Muscle layer of duodenum (tissue), 2 donors: ENCODE data around the gene GPLD1.

ENCODE experiments used
- H3K27ac ChIP-seq: one replicate; pipeline ENCODE4 v1.7.0; 2013; ENCODE audit warnings: mild to moderate bottlenecking, low read length
- H3K27me3 ChIP-seq: one replicate; pipeline ENCODE4 v1.7.0; 2013; ENCODE audit warnings: low read depth, mild to moderate bottlenecking, control low read depth, low read length
- H3K36me3 ChIP-seq, 2 donors: one replicate each; pipeline ENCODE4 v1.7.0; 2013; ENCODE audit warnings: low read length in 2 of 2, control low read depth in 1 of 2, mild to moderate bottlenecking in 1 of 2; ENCODE audit not compliant: insufficient read depth in 2 of 2, control insufficient read depth in 1 of 2
- H3K4me1 ChIP-seq, 2 donors: one replicate each; pipeline ENCODE4 v1.7.0; 2013; ENCODE audit warnings: low read length in 2 of 2, mild to moderate bottlenecking in 2 of 2, control low read depth in 1 of 2, moderate library complexity in 1 of 2; ENCODE audit not compliant: insufficient read depth in 2 of 2, control insufficient read depth in 1 of 2
- H3K4me3 ChIP-seq, 2 donors: one replicate each; pipeline ENCODE4 v1.7.0; 2013; ENCODE audit warnings: low read length in 2 of 2, low read depth in 1 of 2, mild to moderate bottlenecking in 1 of 2
- H3K9me3 ChIP-seq, 2 donors: one replicate each; pipeline ENCODE4 v1.7.0; 2013; ENCODE audit warnings: low read length in 2 of 2, control low read depth in 1 of 2, mild to moderate bottlenecking in 1 of 2; ENCODE audit not compliant: control insufficient read depth in 1 of 2
- donor health status: healthy.

Gene GPLD1

GRCh38 chr6:24494821-24495795 is 5.7 kb upstream of the GPLD1 start, which contains the start of gene ALDH5A1:
TSS of gene ALDH5A1 (plus strand) at chr6:24494969. CDS start at chr6:24494997, 28 bp downstream.
- Histone ChIP-seq H3K27me3 (no peaks in the 10 kb centered on the region), H3K36me3 (no peaks in the 10 kb centered on the region), H3K4me3 (peak within 1 kb of the TSS; percentile 72 to 80), H3K9me3 (no peaks in the 10 kb centered on the region), H3K4me1 (peaks cover 0 to 15% of the 10 kb centered on the region in 2 donors), H3K27ac (no peak within 1 kb of the TSS)

- Histone ChIP-seq H3K4me1 (peaks cover 0 to 15% of the 10 kb centered on the region in 2 donors), H3K27ac (no peak overlapping the region), H3K36me3 (no peaks in the 10 kb centered on the region), H3K9me3 (no peaks in the 10 kb centered on the region), H3K4me3 (peak overlapping the region; percentile 72 to 80), H3K27me3 (no peaks in the 10 kb centered on the region)
Measured at GRCh38 chr6:24493945-24494820, 4.8 kb upstream of the GPLD1 start.

GRCh38 chr6:24492475-24492874 is 3.1 kb upstream of the GPLD1 start:
- no peaks in the 10 kb centered on the region for H3K9me3 ChIP-seq
- H3K4me1 ChIP-seq = peaks cover 0 to 15% of the 10 kb centered on the region in 2 donors
- H3K27ac ChIP-seq = no peak overlapping the region
- no peak overlapping the region for H3K4me3 ChIP-seq
- no peaks in the 10 kb centered on the region for H3K27me3 ChIP-seq
- H3K36me3 ChIP-seq = no peaks in the 10 kb centered on the region

GRCh38 chr6:24490948-24491347 is 1.6 kb upstream of the GPLD1 start:
- Histone ChIP-seq H3K4me3 (no peak overlapping the region), H3K27ac (no peak overlapping the region), H3K9me3 (no peaks in the 10 kb centered on the region), H3K27me3 (no peaks in the 10 kb centered on the region), H3K4me1 (peaks cover 0 to 15% of the 10 kb centered on the region in 2 donors), H3K36me3 (no peaks in the 10 kb centered on the region)

GRCh38 chr6:24489881-24490280 is 503 bp upstream of the GPLD1 start:
- Histone ChIP-seq H3K36me3 (no peaks in the 10 kb centered on the region), H3K27me3 (no peaks in the 10 kb centered on the region), H3K4me3 (no peak overlapping the region), H3K9me3 (no peaks in the 10 kb centered on the region), H3K4me1 (peaks cover 0 to 10% of the 10 kb centered on the region in 2 donors), H3K27ac (no peak overlapping the region)

GRCh38 chr6:24486065-24486464 is 3.3 kb downstream of the GPLD1 start:
- H3K4me3 ChIP-seq = no peak overlapping the region
- no peaks in the 10 kb centered on the region for H3K36me3 ChIP-seq
- H3K27ac ChIP-seq = no peak overlapping the region
- H3K9me3 ChIP-seq = no peaks in the 10 kb centered on the region
- H3K27me3 ChIP-seq = no peaks in the 10 kb centered on the region
- no peaks in the 10 kb centered on the region for H3K4me1 ChIP-seq

- no peaks in the 10 kb centered on the region for H3K4me1 ChIP-seq
- H3K36me3 ChIP-seq = no peaks in the 10 kb centered on the region
- no peaks in the 10 kb centered on the region for H3K9me3 ChIP-seq
- H3K27me3 ChIP-seq = no peaks in the 10 kb centered on the region
- no peak overlapping the region for H3K27ac ChIP-seq
- no peak overlapping the region for H3K4me3 ChIP-seq
Measured at GRCh38 chr6:24484657-24485323, 4.6 kb downstream of the GPLD1 start.

GRCh38 chr6:24481449-24481848 is 7.9 kb downstream of the GPLD1 start:
- H3K27ac ChIP-seq = no peak overlapping the region
- H3K36me3 ChIP-seq = no peaks in the 10 kb centered on the region
- no peaks in the 10 kb centered on the region for H3K27me3 ChIP-seq
- H3K9me3 ChIP-seq = no peaks in the 10 kb centered on the region
- H3K4me3 ChIP-seq = no peak overlapping the region
- no peaks in the 10 kb centered on the region for H3K4me1 ChIP-seq

- Histone ChIP-seq H3K4me1 (no peaks in the 10 kb centered on the region), H3K27me3 (no peaks in the 10 kb centered on the region), H3K36me3 (no peaks in the 10 kb centered on the region), H3K9me3 (no peaks in the 10 kb centered on the region), H3K4me3 (no peak overlapping the region), H3K27ac (no peak overlapping the region)
Measured at GRCh38 chr6:24480705-24481104, 8.7 kb downstream of the GPLD1 start.

- H3K9me3 ChIP-seq = no peaks in the 10 kb centered on the region
- H3K36me3 ChIP-seq = no peaks in the 10 kb centered on the region
- H3K27me3 ChIP-seq = no peaks in the 10 kb centered on the region
- no peak overlapping the region for H3K27ac ChIP-seq
- H3K4me1 ChIP-seq = no peaks in the 10 kb centered on the region
- H3K4me3 ChIP-seq = no peak overlapping the region
Measured at GRCh38 chr6:24478903-24479302, 10.5 kb downstream of the GPLD1 start.

- Histone ChIP-seq H3K27me3 (no peaks in the 10 kb centered on the region), H3K9me3 (no peaks in the 10 kb centered on the region), H3K36me3 (no peaks in the 10 kb centered on the region), H3K4me3 (no peak overlapping the region), H3K4me1 (no peaks in the 10 kb centered on the region), H3K27ac (no peak overlapping the region)
Measured at GRCh38 chr6:24477070-24477469, 12.3 kb downstream of the GPLD1 start.
